Tibial nerve (tissue), 4 donors: ENCODE data around the gene SUGP1. TPM values are rescaled to one million over a fixed set of nuclear protein-coding genes. Genes with fewer than 3 reads are reported as not detected.

ENCODE experiments used
- DNase-seq, 2 donors: peaks; one replicate each; pipeline ENCODE4 v3.0.0-alpha.2; 2019; ENCODE audit warnings: low spot score in 2 of 2
- H3K27ac ChIP-seq, 4 donors: fragments of 200-600 bp; sonication (generic) in 3 of 4; one replicate each; pipeline ENCODE4 v1.5.1; 2017 to 2019; ENCODE audit warnings: mild to moderate bottlenecking in 1 of 4
- H3K27me3 ChIP-seq, 2 donors: fragments of 200-600 bp; sonication (generic) in 1 of 2; one replicate each; pipeline versions ENCODE4 v1.5.1 to v1.6.0; 2017 to 2019
- H3K36me3 ChIP-seq, 3 donors: fragments of 200-600 bp; sonication (generic); one replicate each; pipeline ENCODE4 v1.5.1; 2018 to 2019
- H3K4me1 ChIP-seq, 4 donors: fragments of 200-600 bp; sonication (generic) in 3 of 4; one replicate each; pipeline ENCODE4 v1.5.1; 2017 to 2019
- H3K4me3 ChIP-seq, 4 donors: fragments of 200-600 bp; sonication (generic) in 3 of 4; one replicate each; pipeline ENCODE4 v1.5.1; 2017 to 2019; ENCODE audit warnings: mild to moderate bottlenecking in 1 of 4, moderate library complexity in 1 of 4
- H3K9me3 ChIP-seq, 4 donors: fragments of 200-600 bp; sonication (generic) in 3 of 4; one replicate each; pipeline ENCODE4 v1.5.1; 2017 to 2019
- CTCF ChIP-seq, 5 experiments: fragments of 200-600 bp in 3 of 5; fragments of 450-650 bp in 2 of 5; sonication (generic) in 3 of 5; IDR thresholded peaks; one replicate each; pipeline ENCODE4 v1.5.1; 2016 to 2019; ENCODE audit warnings: antibody characterized with exemption in 5 of 5, mild to moderate bottlenecking in 3 of 5, moderate library complexity in 2 of 5
- EP300 ChIP-seq, 2 donors: sonication (generic); formaldehyde crosslinking; IDR thresholded peaks; one replicate each; pipeline ENCODE4 v1.6.1; 2017; ENCODE audit warnings: antibody characterized with exemption in 2 of 2, mild to moderate bottlenecking in 1 of 2
- POLR2A ChIP-seq, 2 donors: fragments of 450-650 bp; IDR thresholded peaks; one replicate each; pipeline ENCODE4 v1.6.1; 2017; ENCODE audit warnings: antibody characterized with exemption in 2 of 2, mild to moderate bottlenecking in 2 of 2, moderate library complexity in 2 of 2
- WGBS, 2 donors: methylation state at CpG; one replicate each; pipeline ENCODE4 v1.1.5; 2018; 5-methylcytosine and 5-hydroxymethylcytosine counted together
- total RNA-seq, 4 donors: library from RNA; depleted of rRNA; stranded (reverse); fragments of >200 nt; gene quantifications; one replicate each; pipeline ENCODE4 v1.1.0, GENCODE V29; 2016

The SUGP1 gene
- total RNA-seq, 4 donors from 2014 or later, result 21.6 to 36.0 (median 27.5) TPM

- Histone ChIP-seq H3K9me3 (no peaks in the 10 kb centered on the region), H3K36me3 (peaks cover 0 to 27% (median 0%) of the 10 kb centered on the region in 3 donors), H3K4me1 (peaks cover 0 to 10% (median 3%) of the 10 kb centered on the region in 4 donors), H3K27me3 (no peaks in the 10 kb centered on the region), H3K4me3 (peak overlapping the region in 1 of 4 donors; percentile 37), H3K27ac (peak overlapping the region in 1 of 4 donors; percentile 60)
- no peak for DNase-seq
- 83 to 87% methylated on average over 8 of the region's 8 CpGs for WGBS, 2 donors
- TF ChIP-seq POLR2A (IDR thresholded peaks at IDR 0.05), result no peak
- no peak for TF ChIP-seq CTCF (IDR thresholded peaks at IDR 0.05)
- no peak for TF ChIP-seq EP300 (IDR thresholded peaks at IDR 0.05)
Measured at GRCh38 chr19:19271828-19272599, 48.3 kb downstream of the SUGP1 start.

GRCh38 chr19:19270749-19271571 is 49.3 kb downstream of the SUGP1 start:
- no peak overlapping the region for H3K4me3 ChIP-seq
- no peak for TF ChIP-seq EP300 (IDR thresholded peaks at IDR 0.05)
- TF ChIP-seq CTCF (IDR thresholded peaks at IDR 0.05), result no peak
- TF ChIP-seq POLR2A (IDR thresholded peaks at IDR 0.05), result no peak
- H3K27ac ChIP-seq, result no peak overlapping the region
- H3K27me3 ChIP-seq, result no peaks in the 10 kb centered on the region
- peaks cover 0 to 10% (median 3%) of the 10 kb centered on the region in 4 donors for H3K4me1 ChIP-seq
- no peaks in the 10 kb centered on the region for H3K9me3 ChIP-seq
- no peak for DNase-seq
- peaks cover 0 to 16% (median 0%) of the 10 kb centered on the region in 3 donors for H3K36me3 ChIP-seq
- 89% methylated on average over 7 to 8 of the region's 8 CpGs for whole genome bisulfite sequencing, 2 donors

DNA sequence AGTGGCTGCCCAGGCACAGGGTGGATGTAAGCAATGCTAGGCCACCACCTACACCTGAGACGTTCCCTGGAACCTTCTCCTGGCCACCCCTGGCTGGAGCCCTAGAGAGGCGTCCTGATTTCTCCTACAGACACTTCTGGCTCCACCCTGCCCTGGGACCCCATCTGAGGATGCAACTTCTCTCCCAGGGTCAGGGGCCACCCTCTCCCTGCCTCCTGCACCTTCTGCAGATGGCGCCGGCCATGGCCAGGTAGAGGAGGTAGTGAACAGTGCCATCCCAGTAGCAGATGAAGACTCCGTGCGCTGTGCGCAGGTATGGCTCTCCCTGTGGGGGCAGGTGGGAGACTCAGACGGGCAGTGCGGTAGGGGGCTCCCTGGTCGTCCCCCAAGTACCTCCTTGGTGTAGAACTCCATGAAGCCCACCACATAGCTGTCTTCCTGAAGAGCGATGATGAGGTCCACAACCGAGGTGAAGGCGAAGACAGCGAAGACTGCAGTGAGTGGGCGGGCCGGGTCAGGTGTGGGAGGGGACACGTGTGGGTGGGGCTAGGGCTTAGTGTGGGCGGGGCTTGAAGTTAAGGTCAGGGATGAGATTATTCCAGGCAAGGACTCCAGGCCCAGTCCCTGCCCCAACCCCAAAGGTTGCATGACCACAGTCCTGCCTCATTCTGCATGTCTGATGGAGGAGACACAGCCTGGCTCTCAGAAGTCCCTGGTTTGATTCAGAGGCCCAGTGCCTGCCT is 50.2 kb downstream of the SUGP1 start:
- 70 to 79% methylated on average over 11 to 18 of the region's 18 CpGs for WGBS, 2 donors
- Histone ChIP-seq H3K27me3 (no peaks in the 10 kb centered on the region), H3K9me3 (no peaks in the 10 kb centered on the region), H3K27ac (no peak overlapping the region), H3K36me3 (peaks cover 0 to 8% (median 0%) of the 10 kb centered on the region in 3 donors), H3K4me3 (no peak overlapping the region), H3K4me1 (peaks cover 0 to 10% (median 3%) of the 10 kb centered on the region in 4 donors)
- TF ChIP-seq POLR2A (IDR thresholded peaks at IDR 0.05), result no peak
- no peak for TF ChIP-seq CTCF (IDR thresholded peaks at IDR 0.05)
- TF ChIP-seq EP300 (IDR thresholded peaks at IDR 0.05), result no peak
- DNase-seq, result no peak

GRCh38 chr19:19268453-19269385 is 51.6 kb downstream of the SUGP1 start:
- Histone ChIP-seq H3K27me3 (no peaks in the 10 kb centered on the region), H3K27ac (no peak overlapping the region), H3K4me1 (peaks cover 0 to 10% (median 3%) of the 10 kb centered on the region in 4 donors), H3K36me3 (no peaks in the 10 kb centered on the region), H3K4me3 (no peak overlapping the region), H3K9me3 (no peaks in the 10 kb centered on the region)
- WGBS, 2 donors, result 84 to 85% methylated on average over 10 of the region's 10 CpGs
- TF ChIP-seq CTCF (IDR thresholded peaks at IDR 0.05) (no peak), POLR2A (IDR thresholded peaks at IDR 0.05) (no peak), EP300 (IDR thresholded peaks at IDR 0.05) (no peak)
- no peak for DNase-seq
